Spinal cord (tissue), 10 donors: Measurements from ENCODE around the gene HSD17B4. TPM values are rescaled to one million over a fixed set of nuclear protein-coding genes. Genes with fewer than 3 reads are reported as not detected.
A peak's percentile ranks its signal among the peaks of the same experiment; 100 is the strongest.
"Not testable (repeated sequence)": the region's sequence is repeated elsewhere in the genome, so short reads cannot be mapped to it uniquely, and the experiment has no call there.

Source experiments
- DNase-seq, 6 donors: peaks; one replicate each; pipeline versions ENCODE4 v3.0.0 to v3.0.0-alpha.2; 2013 to 2015; ENCODE audit warnings: low spot score in 6 of 6, low read depth in 4 of 6
- H3K27ac ChIP-seq: one replicate; pipeline ENCODE4 v1.5.1; 2013; ENCODE audit warnings: low read depth, low read length, control low read depth
- H3K27me3 ChIP-seq: one replicate; pipeline ENCODE4 v1.6.1; 2013; ENCODE audit warnings: low read length; ENCODE audit not compliant: control insufficient read depth, insufficient read depth
- H3K36me3 ChIP-seq: one replicate; pipeline ENCODE4 v1.6.1; 2013; ENCODE audit warnings: low read length; ENCODE audit not compliant: control insufficient read depth, insufficient read depth
- H3K4me1 ChIP-seq: one replicate; pipeline ENCODE4 v1.6.1; 2013; ENCODE audit warnings: low read length; ENCODE audit not compliant: control insufficient read depth, insufficient read depth
- H3K4me3 ChIP-seq: one replicate; pipeline ENCODE4 v1.5.1; 2013; ENCODE audit warnings: low read depth, low read length, control low read depth
- H3K9me3 ChIP-seq: one replicate; pipeline ENCODE4 v1.6.1; 2013; ENCODE audit warnings: low read length; ENCODE audit not compliant: control insufficient read depth, insufficient read depth
- WGBS: methylation state at CpG from one replicate; pipeline ENCODE4 v1.1.5; 2013; ENCODE audit warnings: missing lambda C conversion rate; ENCODE audit not compliant: insufficient coverage; 5-methylcytosine and 5-hydroxymethylcytosine counted together
- polyA plus RNA-seq, 2 donors: library from polyadenylated mRNA; unstranded; fragments of 120-200 nt; gene quantifications; one replicate each; pipeline ENCODE4 v1.2.1, GENCODE V29; 2013; ENCODE audit not compliant: insufficient read length in 2 of 2
- total RNA-seq, 2 donors: library from RNA; depleted of rRNA in 1 of 2; stranded (reverse); fragments of 120-200 nt in 1 of 2; fragments of >200 nt in 1 of 2; gene quantifications; one replicate each; pipeline versions ENCODE4 v1.2.3 to v1.2.4, GENCODE V29; 2013 to 2014
- donor health status: healthy.

HSD17B4 gene
- total and polyA plus RNA-seq, 4 donors: 193 to 287 (median 216) TPM

DNA sequence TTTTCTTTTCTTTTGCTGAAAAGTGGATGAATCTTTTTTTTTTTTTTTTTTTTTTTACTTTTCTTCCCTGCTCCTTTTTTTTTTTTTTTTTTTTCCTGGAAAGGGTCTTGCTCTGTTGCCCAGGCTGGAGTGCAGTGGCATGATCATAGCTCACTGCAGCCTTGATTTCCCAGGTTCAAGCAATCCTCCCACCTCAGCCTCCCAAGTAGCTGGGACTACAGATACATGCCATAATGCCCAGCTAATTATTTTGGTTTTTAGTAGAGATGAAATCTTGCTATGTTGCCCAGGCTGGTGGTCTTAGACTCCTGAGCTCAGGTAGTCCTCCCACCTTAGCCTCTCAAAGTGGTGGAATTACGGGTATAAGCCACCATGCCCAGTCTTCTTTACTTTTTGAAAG is 20.9 kb downstream of the HSD17B4 start:
- H3K4me1 ChIP-seq: no peaks in the 10 kb centered on the region
- WGBS: no CpG with 5 or more reads among the region's 1 CpG
- H3K4me3 ChIP-seq: no peak overlapping the region
- H3K36me3 ChIP-seq: peaks cover 7% of the 10 kb centered on the region
- no peak for DNase-seq
- H3K9me3 ChIP-seq: peaks cover 6% of the 10 kb centered on the region
- no peak overlapping the region for H3K27ac ChIP-seq
- no peaks in the 10 kb centered on the region for H3K27me3 ChIP-seq

DNA sequence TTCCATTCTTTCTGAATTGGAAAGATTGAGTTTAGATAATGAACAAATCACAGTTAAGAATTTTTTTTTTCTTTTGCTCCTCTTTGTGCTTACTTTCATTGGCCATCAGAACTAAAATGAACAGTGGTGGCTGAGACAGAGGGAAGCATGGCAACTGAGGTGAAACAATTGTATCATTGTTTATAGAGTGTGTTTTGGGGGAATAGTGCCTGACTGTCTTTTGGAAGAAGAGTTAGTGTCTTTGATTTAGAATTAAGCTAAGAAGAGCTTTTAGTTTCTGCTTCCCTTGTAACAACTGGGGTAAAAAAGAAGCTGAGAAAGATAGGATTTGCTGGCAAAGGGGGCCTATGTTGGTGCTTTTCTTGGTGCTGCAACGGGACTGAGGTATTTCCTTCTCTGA is 24.0 kb downstream of the HSD17B4 start:
- Histone ChIP-seq H3K27ac (no peak overlapping the region), H3K4me3 (no peak overlapping the region), H3K4me1 (no peaks in the 10 kb centered on the region), H3K27me3 (no peaks in the 10 kb centered on the region), H3K36me3 (peaks cover 3% of the 10 kb centered on the region), H3K9me3 (no peaks in the 10 kb centered on the region)
- DNase-seq: peak in 1 of 6 donors; percentile 6
- WGBS: no CpG with 5 or more reads among the region's 1 CpG

DNA sequence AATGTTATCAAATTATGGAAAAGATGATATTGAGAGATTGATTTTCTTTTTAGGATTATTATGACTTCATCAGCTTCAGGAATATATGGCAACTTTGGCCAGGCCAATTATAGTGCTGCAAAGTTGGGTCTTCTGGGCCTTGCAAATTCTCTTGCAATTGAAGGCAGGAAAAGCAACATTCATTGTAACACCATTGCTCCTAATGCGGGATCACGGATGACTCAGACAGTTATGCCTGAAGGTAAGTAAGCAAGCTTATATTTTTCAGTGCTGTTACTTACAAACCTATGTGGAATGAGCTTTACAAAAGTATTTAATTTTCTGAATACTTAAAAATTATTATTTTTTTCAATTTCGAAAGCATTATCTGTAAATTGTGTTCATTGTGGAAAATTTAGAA is 26.5 kb downstream of the HSD17B4 start:
- Histone ChIP-seq H3K4me3 (no peak overlapping the region), H3K27me3 (no peaks in the 10 kb centered on the region), H3K27ac (no peak overlapping the region), H3K9me3 (no peaks in the 10 kb centered on the region), H3K36me3 (peaks cover 3% of the 10 kb centered on the region), H3K4me1 (no peaks in the 10 kb centered on the region)
- WGBS: no CpG with 5 or more reads among the region's 3 CpGs
- DNase-seq: no peak

DNA sequence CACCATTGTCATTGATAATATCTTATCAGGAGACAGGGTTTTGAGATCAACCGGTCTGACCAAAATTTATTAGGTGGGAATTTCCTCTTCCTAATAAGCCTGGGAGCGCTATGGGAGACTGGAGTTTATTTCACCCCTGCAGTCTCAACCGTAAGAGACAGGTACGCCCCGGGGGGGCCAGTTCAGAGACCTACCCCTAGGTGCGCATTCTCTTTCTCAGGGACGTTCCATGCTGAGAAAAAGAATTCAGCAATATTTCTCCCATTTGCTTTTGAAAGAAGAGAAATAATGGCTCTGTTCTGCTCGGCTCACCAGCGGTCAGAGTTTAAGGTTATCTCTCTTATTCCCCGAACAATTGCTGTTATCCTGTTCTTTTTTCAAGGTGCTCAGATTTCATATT is 28.3 kb downstream of the HSD17B4 start:
- H3K27me3 ChIP-seq, H3K36me3 ChIP-seq, H3K27ac ChIP-seq, DNase-seq, H3K4me3 ChIP-seq, H3K4me1 ChIP-seq, H3K9me3 ChIP-seq: not testable (repeated sequence)
- 75% methylated on average over 3 of the region's 10 CpGs for WGBS

DNA sequence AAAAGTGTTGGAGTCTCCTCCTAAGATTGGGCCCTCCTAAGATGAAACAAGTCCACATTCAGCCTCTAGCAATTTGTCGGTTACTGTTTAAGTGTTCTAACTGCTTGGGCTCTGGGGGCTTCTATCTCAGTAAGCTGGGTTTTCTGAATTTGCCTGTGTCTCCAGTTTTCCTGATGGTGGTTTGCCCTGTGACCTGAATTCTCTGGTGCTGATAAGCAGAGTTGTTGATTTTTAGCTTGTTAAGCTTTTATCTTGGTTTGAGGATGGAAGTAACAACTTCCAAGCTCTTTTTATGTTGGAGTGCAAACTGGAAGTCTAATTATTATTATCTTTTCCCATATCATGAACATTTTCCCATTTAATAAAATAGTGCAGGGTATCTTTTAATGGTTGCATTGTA is 30.9 kb downstream of the HSD17B4 start:
- H3K4me3 ChIP-seq: no peak overlapping the region
- H3K4me1 ChIP-seq: no peaks in the 10 kb centered on the region
- no CpG with 5 or more reads among the region's 1 CpG for WGBS
- DNase-seq: no peak
- H3K9me3 ChIP-seq: no peaks in the 10 kb centered on the region
- no peaks in the 10 kb centered on the region for H3K27me3 ChIP-seq
- no peak overlapping the region for H3K27ac ChIP-seq
- no peaks in the 10 kb centered on the region for H3K36me3 ChIP-seq

DNA sequence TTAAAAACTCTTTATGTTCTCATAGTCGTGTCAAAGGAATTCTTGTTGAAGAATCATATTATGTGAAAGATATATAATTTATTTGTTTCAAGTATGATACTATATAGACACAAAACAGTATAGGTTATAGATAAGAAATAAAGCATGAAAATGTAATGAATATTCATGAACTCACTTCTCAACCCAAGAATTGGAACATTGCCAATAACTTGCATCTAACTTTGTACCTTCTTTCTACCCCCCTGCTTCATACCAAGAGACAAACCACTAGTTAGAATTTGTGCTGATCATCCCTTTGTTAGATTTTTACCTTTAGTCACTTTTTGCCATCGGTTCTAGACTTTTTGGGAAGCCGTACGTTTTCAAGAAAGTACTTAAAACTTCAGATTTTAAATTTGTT is 32.6 kb downstream of the HSD17B4 start:
- no peaks in the 10 kb centered on the region for H3K27me3 ChIP-seq
- H3K36me3 ChIP-seq: no peaks in the 10 kb centered on the region
- no peaks in the 10 kb centered on the region for H3K4me1 ChIP-seq
- H3K4me3 ChIP-seq: no peak overlapping the region
- DNase-seq: no peak
- WGBS: no CpG with 5 or more reads among the region's 4 CpGs
- H3K27ac ChIP-seq: no peak overlapping the region
- no peaks in the 10 kb centered on the region for H3K9me3 ChIP-seq

DNA sequence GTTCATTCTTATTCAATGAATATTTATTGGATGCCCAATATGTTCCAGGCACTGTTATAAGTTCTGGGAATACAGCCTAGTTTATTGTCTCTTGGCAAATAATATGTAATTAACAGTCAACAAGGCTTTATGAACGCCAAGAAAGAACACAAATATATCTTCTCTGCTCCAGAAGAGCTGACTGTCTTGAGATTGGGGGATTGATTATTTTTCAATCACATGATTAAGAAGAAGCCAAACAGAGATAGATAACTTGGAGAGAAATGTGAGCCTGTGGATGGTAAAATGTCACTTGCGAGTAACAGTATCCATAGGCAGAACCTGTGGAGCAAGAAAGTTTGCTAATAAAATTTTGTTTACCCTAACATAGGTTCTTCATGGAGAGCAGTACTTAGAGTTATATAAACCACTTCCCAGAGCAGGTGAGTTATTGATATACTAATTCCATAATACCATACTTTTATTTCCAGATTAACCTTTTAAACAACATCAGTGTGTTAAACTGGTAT is 49.4 kb downstream of the HSD17B4 start:
- WGBS: no CpG with 5 or more reads among the region's 2 CpGs
- no peak overlapping the region for H3K27ac ChIP-seq
- H3K36me3 ChIP-seq: peaks cover 2% of the 10 kb centered on the region
- H3K4me1 ChIP-seq: no peaks in the 10 kb centered on the region
- DNase-seq: no peak
- no peaks in the 10 kb centered on the region for H3K27me3 ChIP-seq
- H3K9me3 ChIP-seq: peaks cover 6% of the 10 kb centered on the region
- H3K4me3 ChIP-seq: no peak overlapping the region

DNA sequence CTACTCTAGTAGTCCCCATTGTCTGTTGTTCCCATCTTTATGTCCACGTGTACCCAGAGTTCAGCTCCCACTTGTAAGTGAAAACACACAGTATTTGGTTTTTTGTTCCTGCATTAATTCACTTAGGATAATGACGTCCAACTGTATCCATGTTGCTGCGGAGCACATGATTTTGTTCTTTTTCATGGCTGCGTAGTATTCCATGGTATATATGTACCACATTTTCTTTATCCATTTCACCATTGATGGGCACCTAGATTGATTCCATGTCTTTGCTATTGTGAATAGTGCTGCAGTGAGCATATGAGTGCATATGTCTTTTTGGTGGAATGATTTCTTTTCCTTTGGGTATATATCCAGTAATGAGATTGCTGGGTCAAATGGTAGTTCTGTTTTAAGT is 51.6 kb downstream of the HSD17B4 start:
- WGBS: no CpG with 5 or more reads among the region's 4 CpGs
- H3K4me1 ChIP-seq, H3K9me3 ChIP-seq, H3K4me3 ChIP-seq, H3K27me3 ChIP-seq, H3K27ac ChIP-seq, H3K36me3 ChIP-seq, DNase-seq: not testable (repeated sequence)

DNA sequence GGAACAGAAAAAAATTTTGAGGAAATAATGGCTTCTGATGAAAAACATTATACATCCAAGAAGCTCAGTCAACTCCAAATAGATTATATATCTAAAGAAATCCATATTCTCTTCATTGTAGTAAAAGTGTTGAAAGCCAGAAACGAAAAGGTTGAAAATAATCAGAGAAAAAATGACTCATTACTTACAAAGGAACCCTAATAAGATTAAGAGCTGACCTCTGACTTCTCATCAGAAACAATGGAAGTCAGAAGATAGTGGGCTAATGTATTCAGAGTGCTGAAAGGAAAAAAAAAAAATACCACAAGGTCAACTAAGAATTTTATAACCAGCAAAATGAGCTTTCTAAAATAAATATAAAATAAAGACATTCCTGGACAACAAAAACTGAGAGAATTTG is 60.0 kb downstream of the HSD17B4 start:
- no CpG with 5 or more reads among the region's 1 CpG for WGBS
- DNase-seq: no peak
- H3K9me3 ChIP-seq: no peaks in the 10 kb centered on the region

DNA sequence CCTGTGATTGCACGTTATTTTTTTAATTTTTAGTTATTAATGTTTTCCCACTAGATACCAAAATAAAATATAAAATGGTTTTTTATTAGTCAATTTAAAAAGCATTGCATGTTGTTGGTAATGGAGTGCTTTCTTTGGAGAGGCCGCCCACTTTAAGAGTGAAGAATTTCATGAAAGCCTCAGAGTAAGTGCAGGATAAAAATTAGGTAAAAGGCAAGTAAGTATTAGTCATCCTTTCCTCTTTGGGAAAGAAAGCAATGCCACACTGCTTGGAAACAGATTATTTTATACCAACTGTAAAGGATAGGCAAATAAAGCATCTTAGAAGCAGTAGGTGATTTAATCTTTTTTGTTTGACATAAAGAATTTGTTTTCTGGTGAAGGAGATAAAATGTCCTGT is 62.9 kb downstream of the HSD17B4 start:
- DNase-seq: no peak
- Histone ChIP-seq H3K9me3 (no peaks in the 10 kb centered on the region), H3K27ac (no peak overlapping the region), H3K4me1 (no peaks in the 10 kb centered on the region), H3K36me3 (peaks cover 17% of the 10 kb centered on the region), H3K4me3 (no peak overlapping the region), H3K27me3 (no peaks in the 10 kb centered on the region)
- WGBS: 100% methylated on average over 1 of the region's 2 CpGs

More for the DNA sequence above, 60.0 kb downstream of the HSD17B4 start:
- Histone ChIP-seq H3K4me1 (no peaks in the 10 kb centered on the region), H3K27me3 (no peaks in the 10 kb centered on the region), H3K27ac (no peak overlapping the region), H3K36me3 (peaks cover 11% of the 10 kb centered on the region), H3K4me3 (no peak overlapping the region)
